Activated CD8-positive, alpha-beta memory T cell treated with anti-CD3 and anti-CD28 coated beads, Interleukin-2, amount 50 U/mL, for 24 hours (primary cell): ENCODE data around the gene CRIM1.

Source experiments
- DNase-seq: peaks from one replicate; pipeline ENCODE4 v3.0.0-alpha.2; 2020; ENCODE audit errors: extremely low read depth

The CRIM1 gene

DNA sequence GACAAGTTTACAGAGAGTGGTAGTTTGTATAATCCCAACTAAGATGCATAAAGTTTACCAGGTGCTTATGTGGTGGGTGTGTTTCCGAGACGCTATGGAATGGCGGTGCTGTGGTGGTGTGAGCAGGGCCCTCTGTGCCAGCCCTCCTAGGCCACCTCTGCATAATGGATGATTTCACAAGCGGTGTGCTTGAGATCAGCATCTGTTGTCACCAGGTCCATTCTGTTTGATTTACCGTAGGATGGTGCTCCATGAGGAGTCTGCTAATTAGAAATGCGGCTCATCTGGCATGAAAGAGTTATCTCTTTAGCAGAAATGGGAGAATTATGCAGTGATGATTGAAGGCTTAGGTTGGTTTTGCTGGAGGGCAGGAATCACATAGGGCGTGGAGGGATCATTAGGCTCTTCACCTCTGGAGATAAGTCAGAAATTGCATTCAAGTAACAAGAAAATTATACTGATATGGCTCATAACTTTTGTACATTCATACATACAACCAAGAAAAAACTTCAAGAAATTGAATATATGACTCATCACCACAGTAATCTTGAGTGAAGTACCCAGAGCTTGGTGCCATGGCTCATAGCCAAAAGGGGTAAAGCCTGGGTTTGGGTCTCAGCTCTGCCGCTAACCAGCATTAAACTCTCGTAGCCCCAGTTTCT is 41.4 kb downstream of the CRIM1 start:
- DNase-seq: no peak

GRCh38 chr2:36397728-36398413 is 42.3 kb downstream of the CRIM1 start:
- no peak for DNase-seq

DNA sequence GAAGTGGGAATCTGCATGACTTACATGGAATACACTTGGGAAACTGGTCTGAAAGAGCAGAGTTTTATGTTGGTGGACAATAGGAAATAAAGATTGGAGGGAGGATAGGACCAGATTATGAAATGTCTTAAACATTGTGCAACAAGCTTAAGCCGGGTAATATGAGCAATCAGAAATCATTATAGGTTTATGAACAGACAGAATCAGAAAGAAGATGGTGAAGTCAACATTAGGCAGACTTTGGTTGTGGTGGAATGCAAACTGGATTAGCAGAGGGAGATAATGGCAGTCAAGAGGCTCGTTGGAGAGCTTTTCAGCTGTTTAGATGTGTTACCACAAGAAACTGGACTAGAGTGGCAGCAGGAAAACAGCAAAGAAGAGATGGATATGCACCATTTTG is 43.5 kb downstream of the CRIM1 start:
- no peak for DNase-seq

DNA sequence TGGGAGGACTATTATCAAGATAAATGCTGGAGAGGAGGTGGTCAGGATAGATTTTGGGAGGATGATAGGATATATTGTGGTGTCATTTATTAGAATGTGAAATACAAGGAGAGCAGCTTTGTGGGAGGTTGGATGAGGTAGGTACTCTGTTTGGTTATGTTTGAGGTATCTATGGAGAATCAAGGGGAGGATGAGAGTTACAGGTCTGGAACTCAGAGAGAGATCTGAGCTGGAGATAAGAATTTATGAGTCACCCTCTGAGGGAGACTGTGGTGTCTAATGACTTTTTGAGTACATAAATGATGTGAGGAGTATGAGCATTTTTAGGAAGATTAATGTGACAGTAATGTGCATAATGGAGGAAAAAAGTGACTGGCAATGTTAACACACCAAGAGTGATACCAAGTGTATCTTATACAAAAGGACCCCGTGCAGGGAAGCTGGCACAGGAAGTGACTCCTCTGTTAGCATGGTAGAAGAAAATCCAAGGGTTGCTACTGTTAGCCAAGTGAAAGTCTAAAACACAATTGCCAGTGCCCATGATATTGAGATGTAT is 48.2 kb downstream of the CRIM1 start:
- DNase-seq: no peak

- no peak for DNase-seq
Observed at GRCh38 chr2:36404318-36404717, 48.7 kb downstream of the CRIM1 start.

GRCh38 chr2:36404754-36405153 is 49.2 kb downstream of the CRIM1 start:
- DNase-seq: no peak

GRCh38 chr2:36405183-36405582 is 49.6 kb downstream of the CRIM1 start:
- no peak for DNase-seq

DNA sequence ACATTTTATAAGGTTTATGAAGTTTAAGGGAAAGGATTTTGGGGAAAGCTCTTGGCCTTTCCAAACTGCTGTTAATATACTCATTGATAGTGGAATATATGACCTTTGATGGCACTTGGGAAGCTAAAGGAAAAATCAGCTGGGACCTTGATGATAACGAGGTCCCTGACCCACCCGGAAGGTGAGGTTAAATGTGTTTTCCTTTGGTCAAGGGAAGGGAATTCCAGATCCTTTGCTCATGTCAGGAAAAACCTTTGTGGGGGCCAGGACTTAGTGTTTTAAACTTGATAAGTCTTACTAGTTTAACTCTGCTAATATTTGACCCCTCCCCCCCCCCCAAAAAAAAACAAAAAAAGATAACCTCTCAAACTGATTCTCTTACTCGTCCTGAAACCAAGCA is 50.7 kb downstream of the CRIM1 start:
- no peak for DNase-seq

- DNase-seq: no peak
Observed at GRCh38 chr2:36407413-36407812, 51.8 kb downstream of the CRIM1 start.

GRCh38 chr2:36408198-36408703 is 52.7 kb downstream of the CRIM1 start:
- no peak for DNase-seq

DNA sequence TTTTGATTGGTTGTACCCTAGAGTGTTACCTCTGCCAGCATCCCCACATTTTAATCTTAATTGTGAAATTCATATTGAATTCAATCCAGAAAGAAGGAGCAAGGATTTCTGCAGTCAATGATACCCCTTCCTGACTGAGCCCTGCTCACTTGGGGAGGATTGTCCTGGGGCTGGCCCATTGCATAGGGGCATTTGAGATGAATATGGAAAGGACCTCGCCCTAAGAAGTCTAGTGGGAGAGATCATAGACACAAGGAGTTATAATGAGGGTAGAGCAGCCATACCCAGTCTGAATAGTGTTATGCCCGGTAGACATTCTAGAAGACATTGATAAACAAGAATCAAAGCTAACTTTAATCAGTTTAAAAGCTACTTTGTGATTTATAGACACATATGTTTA is 53.8 kb downstream of the CRIM1 start:
- no peak for DNase-seq

DNA sequence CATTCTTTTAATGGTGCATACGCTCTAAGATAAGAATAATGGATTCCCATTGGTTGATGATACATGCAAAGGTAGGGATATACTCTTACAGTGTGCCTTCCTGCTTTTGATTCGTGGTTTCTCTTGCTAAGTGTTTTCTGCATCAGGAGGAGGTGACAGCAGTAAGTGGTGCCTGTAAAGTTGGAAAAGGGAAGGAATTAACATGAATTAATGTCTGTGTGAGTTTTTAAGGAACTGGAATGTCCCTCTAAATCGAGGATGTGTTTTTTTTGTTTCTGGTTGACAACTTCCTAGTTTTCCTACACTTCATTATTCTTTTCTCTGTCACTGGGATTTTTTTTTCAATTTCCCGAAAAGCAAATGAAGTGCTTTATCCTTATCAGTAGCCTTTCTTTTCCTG is 54.4 kb downstream of the CRIM1 start:
- no peak for DNase-seq

- no peak for DNase-seq
Observed at GRCh38 chr2:36410681-36411080, 55.1 kb downstream of the CRIM1 start.

GRCh38 chr2:36411962-36412444 is 56.4 kb downstream of the CRIM1 start:
- DNase-seq: no peak

DNA sequence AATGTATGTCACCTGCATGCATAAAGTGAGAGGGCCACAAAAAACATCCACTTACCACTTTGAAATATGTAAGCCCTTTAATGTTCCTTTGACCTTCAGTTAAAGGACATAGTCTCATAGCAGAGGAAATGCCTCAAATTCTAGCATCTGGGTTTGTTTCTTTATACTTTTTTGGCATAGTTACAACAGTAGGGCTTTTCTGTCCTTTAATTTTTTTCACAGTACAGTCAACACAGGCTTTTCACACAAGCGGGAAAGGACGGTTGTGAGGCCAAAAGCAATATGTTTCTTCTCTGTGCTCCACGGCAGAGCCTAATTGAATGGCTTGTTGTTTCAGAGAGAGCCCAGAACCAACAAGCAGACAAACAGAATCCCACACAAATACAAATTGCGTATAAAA is 57.6 kb downstream of the CRIM1 start:
- DNase-seq: no peak

DNA sequence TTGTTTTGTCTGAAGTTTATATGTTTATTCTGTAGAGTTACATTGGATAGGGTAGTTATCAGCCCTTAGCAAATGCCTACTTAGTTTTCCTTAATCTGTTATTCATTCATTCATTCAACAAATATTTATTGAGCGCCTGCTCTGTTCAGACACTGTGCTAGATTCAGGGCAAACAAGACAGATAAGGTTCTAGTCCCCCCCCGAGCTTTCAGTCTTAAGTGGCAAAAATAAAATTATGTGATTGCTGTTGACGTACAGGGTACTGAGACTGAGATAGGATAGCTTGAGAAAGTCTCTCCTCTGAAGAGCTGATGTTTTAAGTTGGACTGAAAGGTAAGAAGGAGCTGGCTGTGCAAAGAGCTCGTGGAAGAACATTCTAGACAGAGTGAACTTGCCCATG is 58.7 kb downstream of the CRIM1 start:
- no peak for DNase-seq

DNA sequence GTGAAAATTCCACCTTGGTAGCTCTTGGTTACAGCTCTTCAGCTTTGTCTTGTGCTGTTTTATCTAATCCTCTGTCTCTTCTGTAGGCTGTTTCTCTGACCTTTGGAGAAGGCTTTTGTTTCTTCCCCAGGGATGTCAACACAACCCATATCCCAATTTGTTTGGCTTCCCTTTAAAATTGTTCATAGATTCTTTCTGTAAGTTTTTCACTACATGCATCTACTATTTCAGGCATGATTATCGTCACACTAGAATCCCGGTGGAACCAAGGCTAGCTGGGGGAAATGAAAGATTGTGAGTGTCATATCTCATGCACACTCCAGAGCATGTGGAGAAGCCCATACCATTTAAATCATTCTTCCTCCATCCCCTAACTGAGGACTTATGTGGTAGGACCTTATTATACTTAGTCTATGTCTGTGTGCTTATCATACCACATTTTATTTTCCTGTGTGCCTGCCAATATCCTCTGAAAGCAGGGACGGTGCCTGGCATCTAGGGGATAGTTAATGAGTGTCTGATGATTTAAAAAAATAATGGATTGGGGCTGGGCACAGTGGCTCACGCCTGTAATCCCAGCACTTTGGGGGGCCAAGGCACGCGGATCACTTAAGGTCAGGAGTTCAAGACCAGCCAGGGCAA is 59.9 kb downstream of the CRIM1 start:
- DNase-seq: no peak

- no peak for DNase-seq
Observed at GRCh38 chr2:36416370-36417165, 61.0 kb downstream of the CRIM1 start.

DNA sequence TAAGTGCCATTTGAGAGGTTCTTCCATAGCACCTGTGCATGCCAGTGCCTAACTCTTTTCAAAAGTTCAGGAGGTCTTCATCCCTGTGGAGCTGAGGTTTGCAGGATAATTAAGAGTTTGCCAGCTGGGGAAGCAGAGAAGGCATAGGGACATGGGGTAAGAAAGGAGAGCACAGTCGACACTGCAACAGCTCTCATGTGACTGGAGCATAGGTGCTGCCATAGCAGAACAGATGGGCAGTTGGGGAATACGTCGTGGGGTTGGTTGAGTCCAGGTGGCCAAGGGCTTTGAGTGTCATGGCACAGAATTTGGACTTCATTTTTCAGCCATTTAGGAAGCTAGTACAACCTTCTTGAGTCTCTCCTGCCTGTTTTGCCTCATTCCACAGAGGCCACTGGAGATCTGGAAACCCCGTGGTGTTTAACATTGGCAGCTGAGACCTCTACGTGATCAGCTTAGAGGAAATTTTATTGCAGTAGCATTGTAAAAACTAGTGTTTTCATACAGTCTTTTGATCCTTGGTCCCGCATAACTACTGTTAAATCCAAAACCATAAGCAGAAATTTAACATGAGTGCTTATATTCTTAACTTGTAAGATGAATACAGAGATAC is 65.1 kb downstream of the CRIM1 start:
- no peak for DNase-seq

DNA sequence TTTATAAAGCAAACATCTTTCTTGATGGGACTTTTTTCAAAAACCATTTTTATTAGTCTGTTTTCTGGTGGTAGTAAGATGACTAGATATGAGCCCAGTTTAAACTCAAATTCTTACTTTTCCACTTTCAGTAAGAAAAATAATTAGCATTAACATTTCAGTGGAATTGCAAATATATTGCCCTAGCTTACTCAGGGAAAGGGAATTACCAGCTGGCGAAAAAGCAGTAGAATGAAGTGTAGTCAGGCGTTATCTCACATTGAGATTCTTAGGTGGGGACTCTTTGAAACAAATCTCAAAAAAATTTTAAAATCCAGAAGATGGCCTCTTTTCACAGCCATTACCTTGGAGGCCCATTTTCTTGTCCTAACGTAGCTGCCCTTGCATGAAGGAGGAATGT is 65.8 kb downstream of the CRIM1 start:
- DNase-seq: no peak

GRCh38 chr2:36423172-36423571 is 67.6 kb downstream of the CRIM1 start:
- DNase-seq: no peak
